A549 treated with DMSO at 1 μM for 4 hours (cell line): ENCODE data around the gene VPS45. TPM values are rescaled to one million over a fixed set of nuclear protein-coding genes. Genes with fewer than 3 reads are reported as not detected.

Experiments
- total RNA-seq: library from RNA; stranded (reverse); fragments of 200-300 nt; extraction: Qiagen RNA extraction; gene quantifications from 5 replicates; pipeline ENCODE4 v1.2.3, GENCODE V29; 2022; ENCODE audit warnings: low read depth

The VPS45 gene, protein sequence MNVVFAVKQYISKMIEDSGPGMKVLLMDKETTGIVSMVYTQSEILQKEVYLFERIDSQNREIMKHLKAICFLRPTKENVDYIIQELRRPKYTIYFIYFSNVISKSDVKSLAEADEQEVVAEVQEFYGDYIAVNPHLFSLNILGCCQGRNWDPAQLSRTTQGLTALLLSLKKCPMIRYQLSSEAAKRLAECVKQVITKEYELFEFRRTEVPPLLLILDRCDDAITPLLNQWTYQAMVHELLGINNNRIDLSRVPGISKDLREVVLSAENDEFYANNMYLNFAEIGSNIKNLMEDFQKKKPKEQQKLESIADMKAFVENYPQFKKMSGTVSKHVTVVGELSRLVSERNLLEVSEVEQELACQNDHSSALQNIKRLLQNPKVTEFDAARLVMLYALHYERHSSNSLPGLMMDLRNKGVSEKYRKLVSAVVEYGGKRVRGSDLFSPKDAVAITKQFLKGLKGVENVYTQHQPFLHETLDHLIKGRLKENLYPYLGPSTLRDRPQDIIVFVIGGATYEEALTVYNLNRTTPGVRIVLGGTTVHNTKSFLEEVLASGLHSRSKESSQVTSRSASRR
- 13.7 to 18.7 TPM (median 17.0 TPM) in 5 replicates for total RNA-seq

DNA sequence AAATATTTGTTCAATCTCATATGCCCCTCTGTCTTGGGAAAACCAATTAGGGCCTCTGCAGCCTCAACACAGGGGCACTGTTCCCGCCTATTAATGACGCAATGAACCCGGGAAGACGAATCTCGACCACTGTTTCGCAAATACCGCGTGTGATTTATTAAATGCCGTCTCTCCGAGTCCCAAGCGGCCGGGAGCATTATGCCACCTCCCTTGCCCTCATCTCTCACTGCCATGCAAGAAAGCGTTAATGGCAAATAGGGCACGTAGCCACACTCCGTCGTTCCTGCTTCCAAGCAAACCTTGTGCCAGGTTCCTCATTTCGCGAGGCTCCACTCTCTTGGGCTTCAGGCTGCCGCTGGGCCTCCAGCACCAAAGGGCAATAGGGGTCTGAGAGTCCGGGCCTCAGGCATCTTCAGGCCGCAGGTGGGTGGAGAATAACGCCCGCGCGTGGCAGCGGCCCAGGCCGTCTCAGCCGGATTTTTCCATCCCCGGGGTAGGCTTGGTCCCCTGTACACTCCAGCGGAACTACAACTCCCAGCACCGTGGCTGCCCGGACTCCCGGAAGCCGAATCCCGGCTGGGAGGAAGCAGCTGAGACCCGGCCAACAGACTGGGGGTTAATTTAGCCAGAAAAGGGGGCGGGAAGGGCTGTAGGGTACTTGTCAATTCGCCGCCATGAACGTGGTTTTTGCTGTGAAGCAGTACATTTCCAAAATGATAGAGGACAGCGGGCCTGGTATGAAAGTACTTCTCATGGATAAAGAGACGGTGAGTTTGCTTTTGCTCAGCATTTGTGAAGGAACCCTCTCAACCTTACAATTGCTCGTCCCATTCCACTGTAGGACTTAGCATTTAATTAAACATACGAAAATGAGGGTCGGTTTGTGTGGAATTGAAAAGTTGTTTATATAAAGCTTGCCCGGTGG lies at the start of gene VPS45:
VPS45 (plus strand) TSS at position 593 of the 925 bp plus-strand sequence; CDS start at position 675, 82 bp downstream.

DNA sequence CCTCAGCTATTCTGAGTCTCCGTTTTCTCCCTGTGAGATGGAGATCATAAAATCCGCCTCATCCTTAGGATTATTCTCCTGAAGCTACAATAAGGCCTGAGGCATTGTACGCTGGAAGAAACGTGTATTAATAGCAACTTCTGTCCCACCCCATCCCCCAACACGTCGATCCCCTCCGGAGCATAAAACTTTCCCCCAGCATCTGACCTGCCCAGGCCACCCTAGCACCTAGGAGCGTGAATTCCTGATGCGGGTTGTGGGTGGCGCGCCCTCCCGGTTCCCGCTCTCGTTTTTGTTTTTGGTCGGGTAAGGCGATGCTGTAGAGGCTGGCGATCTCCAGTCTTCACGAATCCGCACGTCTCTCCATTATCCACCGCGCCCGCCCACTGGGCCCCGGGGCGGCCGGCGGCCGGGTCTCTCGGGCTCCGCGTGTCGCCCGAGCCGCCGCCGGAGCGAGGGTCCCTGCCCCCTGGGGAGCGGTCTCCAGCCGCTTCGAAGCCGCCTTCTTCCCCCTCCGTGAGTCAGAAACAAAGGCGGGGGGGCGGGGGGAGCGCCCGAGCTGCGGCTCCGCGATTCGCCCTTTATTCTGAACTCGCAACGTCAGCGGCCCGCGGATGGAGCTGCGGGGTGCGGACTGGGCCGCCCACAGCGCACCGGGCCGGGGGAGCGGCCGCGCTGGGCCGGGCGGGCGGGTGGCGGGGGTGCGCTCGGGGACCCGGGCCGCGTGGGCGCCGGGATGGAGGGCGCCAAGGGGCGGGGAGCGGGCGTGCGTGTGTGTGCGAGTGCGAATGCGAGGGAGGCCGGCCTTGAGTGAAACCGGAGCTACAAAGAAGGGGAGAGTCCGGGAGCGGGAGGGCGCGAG lies 81.9 kb downstream of the VPS45 start, which contains the start of gene PLEKHO1:
PLEKHO1 (plus strand) TSS at position 646 of the 862 bp plus-strand sequence. CDS start 342 bp downstream, outside the sequence.

Other genes with a start within 250 kb of the VPS45 start
- gene BOLA1, start 168.2 kb upstream of the VPS45 start, total RNA-seq = 14.1 to 26.8 TPM (median 24.1 TPM) in 5 replicates
- 0.09 to 0.17 TPM (median 0.10 TPM) in 4 of 5 replicates, not detected in the other for gene SV2A, start 149.9 kb upstream of the VPS45 start, total RNA-seq
- 112 to 141 TPM (median 128 TPM) in 5 replicates for gene SF3B4, start 140.0 kb upstream of the VPS45 start, total RNA-seq
- 7.9 to 11.7 TPM (median 9.5 TPM) in 5 replicates for gene MTMR11, start 130.9 kb upstream of the VPS45 start, total RNA-seq
- gene OTUD7B, start 57.0 kb upstream of the VPS45 start, total RNA-seq = 9.7 to 15.6 TPM (median 13.2 TPM) in 5 replicates
- 8.8 to 10.2 TPM (median 9.8 TPM) in 5 replicates for gene PLEKHO1, start 82.1 kb downstream of the VPS45 start, total RNA-seq
- 41.5 to 53.7 TPM (median 50.5 TPM) in 5 replicates for gene ANP32E, start 168.3 kb downstream of the VPS45 start, total RNA-seq
- gene CA14, start 190.0 kb downstream of the VPS45 start, total RNA-seq = not detected in 5 replicates
- 129 to 138 TPM (median 132 TPM) in 5 replicates for gene APH1A, start 201.2 kb downstream of the VPS45 start, total RNA-seq
- 0.18 to 0.44 TPM (median 0.25 TPM) in 4 of 5 replicates, not detected in the other for gene C1orf54, start 205.0 kb downstream of the VPS45 start, total RNA-seq
- 0.30 to 0.55 TPM (median 0.53 TPM) in 5 replicates for gene CIART, start 214.8 kb downstream of the VPS45 start, total RNA-seq
- gene MRPS21, start 226.1 kb downstream of the VPS45 start, total RNA-seq = 79.5 to 91.7 TPM (median 80.4 TPM) in 5 replicates